GM12801 (cell line): ENCODE measurements around the gene CEP55.

ENCODE experiments used
- TF ChIP-seq, protein P1 (sequence below): IDR thresholded peaks from one replicate; pipeline ENCODE4 v1.5.1; 2011; ENCODE audit warnings: control low read depth; ENCODE audit not compliant: insufficient read length; ENCODE audit errors: extremely low read depth

CEP55 gene

DNA sequence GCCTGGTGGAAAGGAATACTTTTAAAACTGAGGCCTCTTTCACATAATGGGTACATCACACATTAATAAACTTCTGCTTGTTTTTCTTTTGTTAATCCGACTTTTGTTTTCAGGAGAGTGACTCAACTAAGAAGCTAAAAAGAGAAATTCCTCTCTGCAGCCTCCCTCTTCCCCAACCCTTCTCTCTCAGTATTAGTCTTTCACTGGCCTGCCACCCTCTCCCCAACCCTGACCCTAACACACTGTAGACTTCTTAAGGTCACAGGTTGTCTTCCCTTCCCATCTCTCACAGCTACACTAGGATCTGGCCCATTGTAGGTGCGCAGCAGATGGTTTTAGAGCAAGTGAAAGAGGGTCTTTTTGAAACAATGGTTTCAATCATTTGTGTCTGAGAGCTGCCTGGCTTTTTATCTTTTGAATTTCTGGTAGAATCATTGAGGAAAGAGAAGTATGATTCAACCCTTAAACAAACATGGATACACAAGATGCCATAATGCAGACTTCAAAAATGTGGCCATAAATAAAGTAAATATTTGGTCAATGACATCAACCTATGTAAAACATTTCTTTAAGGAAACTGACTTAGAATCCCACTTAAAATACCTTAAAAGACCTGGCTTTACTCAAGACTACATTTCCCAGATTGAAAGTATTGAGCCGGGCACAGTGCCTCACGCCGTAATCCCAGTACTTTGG lies 52.1 kb downstream of the CEP55 start:
- TF ChIP-seq, protein P1, sequence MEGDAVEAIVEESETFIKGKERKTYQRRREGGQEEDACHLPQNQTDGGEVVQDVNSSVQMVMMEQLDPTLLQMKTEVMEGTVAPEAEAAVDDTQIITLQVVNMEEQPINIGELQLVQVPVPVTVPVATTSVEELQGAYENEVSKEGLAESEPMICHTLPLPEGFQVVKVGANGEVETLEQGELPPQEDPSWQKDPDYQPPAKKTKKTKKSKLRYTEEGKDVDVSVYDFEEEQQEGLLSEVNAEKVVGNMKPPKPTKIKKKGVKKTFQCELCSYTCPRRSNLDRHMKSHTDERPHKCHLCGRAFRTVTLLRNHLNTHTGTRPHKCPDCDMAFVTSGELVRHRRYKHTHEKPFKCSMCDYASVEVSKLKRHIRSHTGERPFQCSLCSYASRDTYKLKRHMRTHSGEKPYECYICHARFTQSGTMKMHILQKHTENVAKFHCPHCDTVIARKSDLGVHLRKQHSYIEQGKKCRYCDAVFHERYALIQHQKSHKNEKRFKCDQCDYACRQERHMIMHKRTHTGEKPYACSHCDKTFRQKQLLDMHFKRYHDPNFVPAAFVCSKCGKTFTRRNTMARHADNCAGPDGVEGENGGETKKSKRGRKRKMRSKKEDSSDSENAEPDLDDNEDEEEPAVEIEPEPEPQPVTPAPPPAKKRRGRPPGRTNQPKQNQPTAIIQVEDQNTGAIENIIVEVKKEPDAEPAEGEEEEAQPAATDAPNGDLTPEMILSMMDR: no peak

DNA sequence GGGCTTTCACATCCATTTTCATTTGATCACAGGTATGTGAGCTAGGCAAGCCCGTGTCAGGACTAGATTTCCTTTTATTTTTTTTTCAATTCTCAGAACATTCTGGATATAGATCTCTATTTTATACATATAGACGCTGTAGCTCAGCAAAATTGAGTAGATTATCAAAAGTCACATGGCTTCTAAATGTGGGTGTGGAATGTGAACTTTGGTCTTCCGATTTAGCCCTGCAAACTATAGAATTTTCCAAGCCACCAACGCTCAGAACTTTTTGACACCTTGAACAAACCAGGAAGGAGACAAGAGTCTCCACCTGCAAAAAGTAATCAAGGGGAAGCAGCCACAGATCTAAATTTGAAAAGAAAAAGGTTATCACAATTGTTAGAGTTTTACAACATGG lies 54.2 kb downstream of the CEP55 start:
- TF ChIP-seq, protein P1: no peak

DNA sequence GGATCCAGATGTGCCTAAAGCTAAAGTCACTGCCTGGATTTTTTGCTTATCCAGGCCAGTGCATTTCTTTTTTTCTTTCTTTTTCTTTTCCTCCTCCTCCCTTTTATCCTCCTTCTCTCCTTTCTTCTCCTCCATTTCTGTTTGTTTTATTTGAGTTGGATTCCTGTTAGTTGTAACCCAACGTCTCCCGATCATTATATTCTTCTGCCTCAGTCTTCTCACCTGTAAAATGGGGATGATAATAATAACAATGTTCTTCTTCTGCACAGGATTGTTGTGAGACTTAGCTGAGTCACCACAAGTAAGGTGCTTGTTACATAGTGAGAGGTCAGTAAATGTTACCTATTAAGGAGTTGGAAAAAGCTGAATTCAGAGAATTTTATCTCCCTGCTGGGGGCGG lies 56.4 kb downstream of the CEP55 start:
- TF ChIP-seq, protein P1: no peak

DNA sequence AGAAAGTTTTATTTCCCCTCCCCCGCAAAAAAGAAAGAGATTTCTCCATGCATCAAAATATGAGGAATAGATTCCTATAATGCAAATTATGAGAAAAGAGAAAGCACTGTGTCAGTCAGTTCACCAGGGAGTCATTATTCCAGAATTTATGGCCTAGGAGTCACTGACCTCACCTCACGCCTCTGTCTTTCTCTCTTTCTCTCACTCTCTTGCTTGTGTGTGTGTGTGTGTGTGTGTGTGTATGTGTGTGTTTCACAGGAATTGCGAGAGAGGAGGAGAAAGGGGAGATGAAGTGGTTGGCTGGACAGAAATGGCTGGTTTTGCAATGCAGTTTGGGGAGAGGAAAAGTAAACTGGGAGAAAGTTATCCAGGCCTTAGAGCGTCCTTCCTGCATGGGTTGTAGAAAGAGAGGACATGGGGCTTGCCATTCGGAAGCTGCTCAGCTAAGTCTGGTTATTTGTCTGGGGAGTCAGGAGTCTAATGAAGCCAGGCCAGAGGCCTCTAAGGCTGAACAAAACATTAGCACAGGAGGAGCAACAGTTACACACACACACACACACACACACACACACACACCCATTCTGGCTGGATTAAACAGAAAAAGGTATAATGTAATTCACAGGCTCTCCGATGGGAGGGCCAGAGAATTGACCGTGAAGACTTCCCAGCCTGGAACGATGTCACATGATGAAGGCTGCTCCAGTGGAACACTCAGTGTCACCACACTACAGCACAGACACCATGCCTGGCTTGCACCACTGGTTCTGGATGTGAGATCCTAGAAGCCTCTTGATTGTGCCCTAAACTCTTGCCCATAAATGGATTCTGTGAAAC lies 57.3 kb downstream of the CEP55 start:
- TF ChIP-seq, protein P1: no peak

DNA sequence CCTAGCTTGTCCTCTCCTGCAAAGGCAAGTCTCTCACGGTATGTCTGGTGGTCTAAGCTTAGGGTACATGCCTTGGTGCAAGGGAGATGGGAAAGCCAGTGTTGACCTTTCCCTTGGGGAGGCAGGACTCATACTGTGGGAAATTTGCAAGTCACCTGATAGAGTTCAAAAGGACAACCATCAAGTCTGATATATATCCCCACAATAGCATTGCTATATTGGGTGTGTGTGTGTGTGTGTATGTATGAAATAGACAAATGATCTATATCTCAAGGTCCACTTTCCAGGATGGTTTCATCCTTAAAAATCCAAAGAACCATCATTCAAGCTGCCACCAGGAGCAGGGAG lies 57.9 kb downstream of the CEP55 start:
- TF ChIP-seq, protein P1: no peak

DNA sequence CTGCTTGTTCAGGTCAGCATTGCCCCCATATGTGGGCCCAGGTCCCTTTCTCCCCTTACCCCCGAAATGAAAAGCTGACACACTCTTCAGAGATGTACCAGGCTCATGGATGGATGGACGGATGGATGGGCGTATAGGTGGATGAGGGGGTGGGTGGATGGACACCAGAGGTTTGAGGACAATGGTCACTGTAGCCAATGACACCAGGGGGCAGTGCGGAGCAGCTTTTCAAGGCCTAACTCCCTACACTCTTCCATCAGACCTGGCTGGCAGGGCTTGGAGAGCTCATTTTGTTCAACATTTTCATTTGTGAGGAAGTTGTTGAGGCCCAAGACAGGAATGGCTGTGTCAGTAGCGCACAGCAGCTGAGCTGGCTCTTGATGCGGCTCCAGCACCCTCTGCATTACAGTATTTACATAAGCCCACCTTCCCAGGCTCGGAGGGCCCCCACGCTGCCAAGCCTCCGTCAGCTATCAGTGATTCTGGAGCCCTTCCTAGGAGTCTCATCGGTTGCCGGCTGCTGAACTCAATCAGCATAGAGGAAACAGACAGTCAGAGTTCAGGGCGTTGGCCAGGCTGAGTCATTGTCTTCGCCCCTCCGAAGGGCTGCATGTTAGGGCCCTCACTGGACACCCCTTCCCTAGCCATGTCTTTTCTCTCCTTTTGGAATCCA lies 58.5 kb downstream of the CEP55 start:
- TF ChIP-seq, protein P1: no peak

DNA sequence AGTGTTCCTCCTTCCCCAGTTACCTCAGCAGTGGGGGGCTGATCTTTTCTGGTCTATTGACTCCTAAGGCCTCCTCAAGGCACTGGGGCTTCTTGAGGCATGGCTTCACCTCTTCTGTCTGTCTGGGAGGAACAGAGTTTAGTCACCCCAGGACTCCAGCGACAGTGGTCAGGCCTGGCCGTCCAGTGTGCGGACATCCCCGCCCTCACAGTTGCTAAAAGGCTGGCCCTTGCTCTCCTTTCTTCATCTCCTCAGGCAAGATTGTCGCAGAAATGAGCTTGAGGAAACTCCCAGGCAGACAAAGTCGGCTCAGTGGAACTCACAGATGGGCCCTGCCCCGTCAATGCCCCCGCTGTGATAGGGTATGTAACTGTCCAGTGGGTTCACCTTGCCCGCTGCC lies 63.1 kb downstream of the CEP55 start:
- TF ChIP-seq, protein P1: no peak
